NCI-H2196 treated with DMSO at 0.1 percent for 48 hours (cell line): ENCODE measurements around the gene RUVBL1.

Source experiments
- DNase-seq: peaks from one replicate; lab custom pipeline; 2025; ENCODE audit not compliant: unreplicated experiment; lab: John Stamatoyannopoulos, UW

RUVBL1 gene

DNA sequence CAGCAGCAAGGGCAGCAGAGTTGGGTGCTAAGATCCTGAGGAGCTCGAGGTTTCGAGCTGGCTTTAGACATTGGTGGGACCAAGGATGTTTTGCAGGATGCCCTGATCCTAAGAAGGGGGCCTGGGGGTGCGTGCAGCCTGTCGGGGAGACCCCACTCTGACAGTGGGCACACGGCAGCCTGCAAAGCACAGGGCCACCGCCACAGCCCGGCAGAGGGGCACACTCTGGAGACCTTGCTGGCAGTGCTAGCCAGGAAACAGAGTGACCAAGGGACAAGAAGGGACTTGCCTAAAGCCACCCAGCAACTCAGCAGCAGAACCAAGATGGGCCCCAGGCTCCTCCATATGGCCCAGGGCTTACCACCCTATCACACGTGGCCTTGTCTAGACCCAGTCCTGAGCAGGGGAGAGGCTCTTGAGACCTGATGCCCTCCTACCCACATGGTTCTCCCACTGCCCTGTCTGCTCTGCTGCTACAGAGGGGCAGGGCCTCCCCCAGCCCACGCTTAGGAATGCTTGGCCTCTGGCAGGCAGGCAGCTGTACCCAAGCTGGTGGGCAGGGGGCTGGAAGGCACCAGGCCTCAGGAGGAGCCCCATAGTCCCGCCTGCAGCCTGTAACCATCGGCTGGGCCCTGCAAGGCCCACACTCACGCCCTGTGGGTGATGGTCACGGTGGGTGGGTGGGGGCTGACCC is 52.6 kb downstream of the RUVBL1 start:
- DNase-seq: no peak

DNA sequence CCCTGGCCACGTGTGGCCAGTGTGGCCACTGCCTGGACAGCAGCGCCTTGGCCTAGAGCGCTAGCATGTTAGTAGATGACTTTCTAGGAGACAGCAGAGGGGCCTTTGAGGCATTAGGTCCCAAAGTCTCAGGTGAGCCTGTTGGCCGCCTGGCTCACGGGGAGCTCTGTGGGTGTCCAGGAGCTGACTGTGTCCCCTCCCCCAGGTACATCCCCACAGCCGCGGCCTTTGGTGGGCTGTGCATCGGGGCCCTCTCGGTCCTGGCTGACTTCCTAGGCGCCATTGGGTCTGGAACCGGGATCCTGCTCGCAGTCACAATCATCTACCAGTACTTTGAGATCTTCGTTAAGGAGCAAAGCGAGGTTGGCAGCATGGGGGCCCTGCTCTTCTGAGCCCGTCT is 54.3 kb downstream of the RUVBL1 start:
- DNase-seq: no peak

DNA sequence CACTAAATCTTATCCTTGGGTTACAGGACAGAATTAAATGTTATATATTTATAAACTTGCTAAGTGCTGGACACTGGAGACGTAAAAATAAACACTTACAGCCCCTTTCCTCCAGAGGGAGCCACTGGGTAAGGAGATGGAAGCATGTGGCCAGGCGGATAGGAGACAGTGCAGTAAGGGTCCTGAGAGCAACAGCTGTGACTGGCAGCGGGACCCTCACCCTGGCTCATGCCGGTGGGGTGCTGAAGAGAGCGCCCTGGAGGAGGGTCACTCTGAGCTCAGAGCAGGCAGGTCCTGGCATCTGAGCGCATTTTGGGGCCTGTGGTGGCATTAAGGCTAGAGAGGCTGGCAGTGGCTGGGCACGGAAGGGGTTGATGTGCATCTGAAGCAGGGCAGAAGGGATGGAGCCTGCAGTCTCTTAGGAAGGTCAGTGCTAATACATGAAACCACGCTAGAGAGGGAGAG is 55.4 kb downstream of the RUVBL1 start:
- DNase-seq: peak; percentile 32

DNA sequence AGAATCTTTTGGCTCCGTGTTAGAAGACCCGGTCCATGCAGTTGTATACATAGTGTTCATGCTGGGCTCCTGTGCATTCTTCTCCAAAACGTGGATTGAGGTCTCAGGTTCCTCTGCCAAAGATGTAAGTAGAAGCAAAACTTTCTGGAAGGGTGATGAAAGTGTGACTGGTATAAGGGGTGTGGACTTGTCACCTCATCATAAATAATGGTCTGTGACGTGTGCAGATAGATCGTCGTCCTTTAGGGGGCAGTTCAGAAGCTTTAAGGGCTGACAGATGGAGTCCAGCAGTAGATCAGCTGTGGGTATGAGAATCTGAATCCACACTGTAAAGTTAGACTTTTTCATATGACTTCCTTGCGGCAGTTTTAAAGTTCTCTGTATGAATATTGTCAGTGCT is 56.1 kb downstream of the RUVBL1 start:
- DNase-seq: no peak

DNA sequence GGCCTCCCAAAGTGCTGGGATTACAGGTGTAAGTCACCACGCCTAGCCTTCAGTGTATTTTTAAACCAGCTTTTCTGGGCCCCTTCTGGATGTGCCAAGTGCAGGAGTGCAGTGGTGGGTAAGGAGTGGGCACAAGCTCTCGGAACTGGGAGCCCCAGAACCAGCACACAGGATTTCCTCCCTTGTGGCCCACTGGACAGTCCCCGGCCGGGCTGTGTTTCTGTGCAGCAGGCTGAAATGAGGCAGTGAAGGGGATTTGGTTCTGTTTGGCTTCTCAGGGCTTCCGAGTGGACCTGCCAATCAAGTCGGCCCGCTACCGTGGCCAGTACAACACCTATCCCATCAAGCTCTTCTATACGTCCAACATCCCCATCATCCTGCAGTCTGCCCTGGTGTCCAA is 56.9 kb downstream of the RUVBL1 start:
- DNase-seq: no peak

DNA sequence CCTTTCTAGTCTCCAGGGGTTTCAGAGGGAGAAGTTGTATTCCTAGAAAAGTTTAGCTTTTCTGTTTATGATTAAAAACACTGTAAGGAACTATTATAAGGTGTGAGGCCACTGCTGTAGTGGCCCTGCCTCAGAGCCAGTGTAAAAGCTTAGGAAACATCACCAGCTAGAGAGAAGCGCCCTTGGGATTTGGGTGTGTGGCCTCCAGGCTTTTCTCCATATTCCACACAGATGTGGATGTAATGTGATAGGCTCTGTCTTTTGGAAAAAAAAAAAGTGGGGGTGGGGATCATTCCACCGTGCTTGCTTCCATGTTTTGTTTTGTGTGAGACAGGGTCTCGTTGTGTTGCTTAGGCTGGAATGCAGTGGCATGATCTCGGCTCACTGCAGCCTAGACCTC is 57.5 kb downstream of the RUVBL1 start:
- no peak for DNase-seq

DNA sequence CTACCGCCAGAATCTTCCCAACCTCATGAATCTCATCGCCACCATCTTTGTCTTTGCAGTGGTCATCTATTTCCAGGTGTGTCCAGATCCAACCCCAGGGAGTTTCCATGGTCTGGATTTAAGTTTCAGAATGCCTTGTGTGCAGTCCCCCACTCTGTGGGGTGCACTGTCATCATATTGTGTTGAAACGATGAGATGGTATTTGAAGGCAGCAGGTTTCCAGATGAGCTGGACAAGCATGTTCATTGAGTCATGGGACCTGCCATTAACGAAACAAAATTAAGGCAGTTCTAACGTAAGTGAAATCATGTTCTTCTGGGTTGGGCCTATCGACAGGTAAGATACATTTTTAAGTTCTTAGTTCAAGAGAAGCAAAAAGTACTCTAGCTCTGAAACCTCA is 58.6 kb downstream of the RUVBL1 start:
- no peak for DNase-seq

DNA sequence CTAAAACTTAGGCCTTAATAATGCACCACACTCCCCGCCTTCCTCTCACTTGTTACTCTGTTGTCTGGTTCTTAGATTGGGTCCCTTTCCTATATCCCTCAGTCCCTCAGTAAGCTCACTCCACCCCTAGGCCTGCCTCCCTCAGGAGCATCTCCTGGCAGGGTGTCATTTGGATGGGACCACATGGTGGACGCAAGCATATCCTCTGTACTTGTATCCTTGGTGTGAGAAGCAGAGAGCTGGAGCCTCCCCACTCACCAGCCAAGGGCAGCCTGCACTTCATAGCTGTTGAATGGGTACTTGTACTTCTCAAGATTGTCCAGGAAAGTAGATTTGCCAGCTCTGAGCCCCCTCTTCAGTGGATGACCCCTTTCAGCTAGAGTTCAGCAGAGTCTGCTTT is 59.7 kb downstream of the RUVBL1 start:
- no peak for DNase-seq

DNA sequence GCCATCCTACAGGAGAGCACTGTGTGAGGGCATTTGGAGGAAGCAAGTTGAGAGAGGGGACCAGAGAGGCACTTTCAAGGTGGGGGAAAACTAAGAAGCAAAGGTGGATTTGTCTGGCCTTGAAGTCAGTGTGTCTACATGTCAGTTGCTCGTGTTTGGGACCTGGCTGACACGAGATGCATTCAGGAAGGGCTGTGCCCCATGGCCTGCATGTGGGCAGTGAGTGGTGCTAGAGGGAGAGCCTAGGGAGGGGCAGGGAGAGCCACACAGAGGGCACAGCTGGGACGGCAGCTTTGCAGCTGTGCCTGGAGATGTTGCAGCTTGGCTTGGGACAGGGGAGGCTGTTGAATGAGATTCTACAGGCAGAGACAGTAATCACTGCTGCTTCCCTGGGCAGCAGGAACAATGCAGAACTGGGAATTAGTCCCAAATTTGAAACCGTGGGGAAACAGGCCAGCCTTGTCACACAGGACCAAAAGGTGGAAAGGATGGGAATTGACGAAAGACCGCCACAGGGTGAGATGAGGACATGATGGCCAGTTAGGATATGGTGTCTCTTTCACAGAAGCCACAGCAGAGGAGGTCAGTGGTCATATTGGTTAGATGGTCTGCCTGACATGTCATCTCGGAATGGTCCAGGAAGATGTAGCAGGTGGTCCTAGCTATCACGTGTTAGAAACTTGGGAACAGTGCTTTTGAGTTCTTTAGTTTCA is 61.4 kb downstream of the RUVBL1 start:
- DNase-seq: no peak

DNA sequence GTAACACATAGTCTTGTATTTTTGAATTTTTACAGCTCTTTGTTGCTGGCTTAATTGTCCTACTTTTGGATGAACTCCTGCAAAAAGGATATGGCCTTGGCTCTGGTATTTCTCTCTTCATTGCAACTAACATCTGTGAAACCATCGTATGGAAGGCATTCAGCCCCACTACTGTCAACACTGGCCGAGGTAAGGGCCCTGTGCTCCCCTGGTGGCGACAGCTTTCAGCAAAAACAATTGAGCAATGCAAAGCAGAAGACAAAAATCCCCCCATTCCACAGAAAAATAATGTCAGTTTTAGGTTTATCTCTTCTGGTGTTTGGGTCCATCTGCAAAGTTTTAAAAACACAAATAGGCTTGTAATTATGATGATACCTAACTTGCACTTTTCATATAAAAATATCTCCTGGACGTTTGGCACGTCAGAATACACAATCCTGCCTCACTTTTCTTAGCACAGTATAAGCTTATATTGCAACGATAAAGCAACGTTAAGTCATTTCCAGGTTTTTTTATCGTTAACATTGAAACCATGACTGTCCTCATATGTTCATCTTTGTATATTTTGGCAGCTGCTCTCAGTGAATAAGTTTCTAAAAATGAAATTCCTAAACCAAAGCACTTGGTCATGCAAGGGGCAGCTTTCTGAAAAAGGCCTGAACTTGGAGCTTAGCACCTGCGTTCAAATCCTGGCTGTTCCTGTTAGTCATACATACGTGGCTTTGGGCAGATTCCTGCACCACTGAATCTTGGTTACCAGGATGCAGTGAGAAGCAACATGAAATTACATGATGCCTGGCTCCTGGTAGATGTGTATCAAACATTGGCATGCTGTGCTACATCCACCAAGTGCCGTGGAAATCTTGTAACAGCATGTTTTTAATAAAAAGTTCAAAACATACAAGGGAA is 62.9 kb downstream of the RUVBL1 start:
- DNase-seq: no peak

DNA sequence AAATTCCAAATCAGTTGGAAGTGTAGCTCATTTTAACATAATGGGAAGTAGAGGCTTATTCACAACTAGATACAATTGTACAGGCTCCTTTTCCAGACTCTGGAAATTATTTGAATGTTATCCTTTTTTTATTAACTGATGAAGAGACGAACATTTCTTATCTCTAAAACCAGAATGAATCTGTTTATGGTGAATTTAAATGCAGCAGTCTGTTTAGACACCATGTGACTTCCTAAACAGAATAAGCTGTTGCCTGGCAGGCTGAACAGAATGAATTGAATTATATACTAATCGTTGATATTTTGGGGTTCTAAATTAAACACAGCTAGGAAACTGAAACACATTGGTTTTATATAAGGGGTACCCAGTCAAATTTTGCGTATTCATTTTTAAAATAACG is 67.4 kb downstream of the RUVBL1 start:
- no peak for DNase-seq

DNA sequence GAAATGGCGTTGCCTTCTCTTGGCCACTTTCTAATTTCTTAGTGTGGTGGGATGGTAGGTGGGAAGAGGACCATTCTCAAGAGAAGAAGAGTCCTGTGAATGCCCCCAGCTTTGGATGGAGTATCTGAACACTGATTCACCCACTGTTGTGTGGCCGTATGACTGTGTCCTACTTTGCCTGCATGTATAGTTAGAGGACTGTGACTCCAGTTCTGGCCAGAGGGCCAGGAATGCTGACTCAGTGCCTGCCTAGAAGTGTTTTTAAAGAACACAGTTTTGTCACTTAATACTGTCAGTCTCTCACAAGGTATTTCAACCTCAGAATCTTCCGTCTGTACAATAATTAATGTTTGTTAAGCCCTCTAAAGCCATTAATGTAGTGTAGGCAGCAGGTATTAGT is 69.2 kb downstream of the RUVBL1 start:
- no peak for DNase-seq

DNA sequence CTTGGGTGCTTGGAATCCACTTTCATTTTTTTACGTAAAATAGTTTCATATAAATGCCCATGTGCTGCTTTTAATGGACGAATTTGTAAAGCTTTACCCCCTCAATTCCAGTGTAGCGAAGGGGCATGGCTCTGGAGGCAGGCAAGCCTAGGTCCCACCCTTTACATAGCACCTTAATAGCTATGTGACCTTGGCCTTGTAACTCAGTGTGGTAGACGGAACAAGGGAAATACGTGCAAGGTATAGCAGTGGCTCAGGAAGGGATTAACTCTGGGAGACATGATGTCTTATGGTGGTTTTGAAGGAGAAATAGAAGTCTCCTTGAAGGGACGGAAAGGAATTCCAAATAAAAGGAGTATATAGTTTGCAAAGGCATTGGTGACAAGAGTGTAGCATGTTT is 70.0 kb downstream of the RUVBL1 start:
- no peak for DNase-seq

DNA sequence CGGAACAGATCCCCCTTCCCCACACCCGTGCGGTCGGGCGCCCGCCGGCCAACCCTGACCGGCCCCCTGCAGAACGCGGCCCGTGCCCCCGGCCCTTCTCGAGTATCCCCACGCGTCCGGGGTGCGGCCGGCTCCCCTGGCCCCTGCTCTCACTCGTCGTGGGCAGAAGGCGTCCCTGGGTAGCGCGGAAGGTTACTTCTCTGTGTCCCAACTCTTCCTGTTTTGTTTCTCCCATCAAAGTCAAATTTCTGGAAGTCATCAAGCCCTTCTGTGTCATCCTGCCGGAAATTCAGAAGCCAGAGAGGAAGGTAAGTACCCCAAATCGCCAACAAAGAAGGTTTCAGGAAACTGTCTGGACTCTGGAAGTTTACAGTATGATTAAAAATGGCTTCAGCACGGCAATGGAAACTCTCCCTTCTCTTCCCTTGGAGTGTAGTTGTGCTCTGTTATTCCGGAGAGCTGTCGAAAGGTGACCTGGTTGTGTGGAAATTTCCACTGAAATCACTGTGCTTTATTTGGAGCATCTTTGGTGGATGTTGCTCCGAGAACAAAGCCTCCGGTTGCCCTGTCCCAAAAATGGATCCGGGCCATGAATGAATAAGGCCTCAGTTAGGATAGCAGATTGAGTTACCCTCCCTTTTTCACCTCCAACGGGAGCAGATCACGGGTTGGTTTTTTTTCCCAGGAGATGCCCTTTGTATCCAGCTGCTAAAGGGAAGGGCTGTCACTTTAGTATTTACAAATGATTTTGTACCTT is 70.8 kb downstream of the RUVBL1 start:
- DNase-seq: no peak

DNA sequence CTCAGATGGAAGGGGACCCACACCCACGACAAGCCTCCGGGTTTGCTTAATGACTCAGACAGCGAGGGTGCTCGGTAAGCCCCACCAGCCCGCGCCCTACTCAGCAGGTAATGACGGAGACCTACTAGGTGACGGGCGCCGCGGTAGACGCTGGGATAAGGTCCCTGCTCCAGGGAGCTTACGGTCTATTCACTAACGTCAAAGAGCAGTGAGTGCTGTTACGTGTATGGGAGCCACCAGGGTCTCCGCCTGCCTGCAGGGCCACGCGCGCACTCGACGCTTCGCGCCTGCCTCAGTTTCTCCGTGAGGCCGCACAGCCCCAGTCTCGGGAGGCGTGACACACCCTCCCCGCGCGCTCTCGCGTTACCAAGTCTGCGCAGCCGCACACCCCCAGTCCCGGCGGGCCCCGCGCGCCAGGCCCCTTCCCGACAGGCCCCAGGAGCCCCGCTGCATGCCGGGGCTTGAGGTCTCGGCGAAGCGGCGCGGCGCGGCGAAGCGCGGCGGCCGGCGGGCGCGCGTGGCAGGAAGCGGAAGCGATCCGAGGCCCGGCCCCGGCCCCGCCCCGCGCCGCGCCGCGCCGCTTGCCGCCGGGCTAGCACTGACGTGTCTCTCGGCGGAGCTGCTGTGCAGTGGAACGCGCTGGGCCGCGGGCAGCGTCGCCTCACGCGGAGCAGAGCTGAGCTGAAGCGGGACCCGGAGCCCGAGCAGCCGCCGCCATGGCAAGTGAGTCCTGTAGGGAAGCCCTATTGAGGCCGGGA is 71.6 kb downstream of the RUVBL1 start, which contains the start of gene SEC61A1:
SEC61A1 (plus strand) TSS at position 601 of the 758 bp plus-strand sequence; CDS start at position 717, 116 bp downstream.
- DNase-seq: peak; percentile 91

DNA sequence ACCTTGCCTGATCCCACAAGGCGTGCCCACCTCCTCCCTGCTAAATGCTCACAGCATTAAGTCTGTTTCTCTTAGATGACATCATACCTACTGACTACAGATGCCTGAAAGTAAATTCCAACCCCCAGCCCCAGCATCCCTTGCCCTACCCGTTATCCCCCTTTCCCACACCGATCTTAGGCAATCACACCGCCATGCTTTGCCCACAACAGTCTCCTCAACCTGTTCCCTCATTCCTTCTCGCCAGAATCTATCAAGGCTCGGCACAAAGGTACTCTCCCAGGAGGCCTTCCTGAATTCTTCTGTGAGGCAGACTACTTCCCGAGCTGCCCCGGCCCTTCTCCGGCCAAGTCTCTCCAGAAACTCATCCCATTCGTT is 72.2 kb downstream of the RUVBL1 start:
- no peak for DNase-seq

DNA sequence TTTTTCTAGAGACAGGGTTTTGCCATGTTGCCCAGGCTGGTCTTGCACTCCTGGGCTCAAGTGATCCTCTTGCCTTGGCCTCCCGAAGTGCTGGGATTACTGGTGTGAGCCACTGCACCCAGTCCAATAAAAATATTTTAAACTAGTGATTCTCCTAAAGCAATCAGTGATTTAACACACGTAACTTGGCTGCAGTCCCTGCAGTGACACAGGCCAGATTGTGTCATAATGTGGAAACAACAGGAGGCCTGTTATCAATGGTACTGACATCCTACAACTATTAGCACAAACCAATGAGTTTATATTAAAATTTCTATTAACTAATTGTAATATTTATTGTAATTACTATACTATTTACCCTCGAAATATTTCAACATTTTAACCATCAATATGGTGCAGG is 73.0 kb downstream of the RUVBL1 start:
- no peak for DNase-seq

DNA sequence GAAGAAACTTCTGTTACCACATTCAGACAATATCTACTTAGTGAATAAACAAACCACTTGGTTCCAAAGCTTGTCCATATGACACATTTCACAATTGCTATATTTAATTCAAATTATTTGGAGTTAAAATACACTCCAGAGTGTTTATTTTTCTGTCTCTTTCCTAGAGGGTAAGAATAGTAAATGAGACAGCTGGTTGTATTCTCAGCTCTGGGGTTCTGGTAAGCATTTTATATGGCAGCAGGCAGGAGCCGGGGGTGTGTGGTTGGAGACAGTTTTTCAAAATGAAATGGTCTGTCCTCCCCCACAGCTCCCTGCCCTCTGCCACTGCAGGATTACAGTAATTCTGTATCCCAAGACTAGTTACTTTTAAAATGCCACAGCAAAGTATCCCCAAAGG is 82.3 kb downstream of the RUVBL1 start:
- no peak for DNase-seq

DNA sequence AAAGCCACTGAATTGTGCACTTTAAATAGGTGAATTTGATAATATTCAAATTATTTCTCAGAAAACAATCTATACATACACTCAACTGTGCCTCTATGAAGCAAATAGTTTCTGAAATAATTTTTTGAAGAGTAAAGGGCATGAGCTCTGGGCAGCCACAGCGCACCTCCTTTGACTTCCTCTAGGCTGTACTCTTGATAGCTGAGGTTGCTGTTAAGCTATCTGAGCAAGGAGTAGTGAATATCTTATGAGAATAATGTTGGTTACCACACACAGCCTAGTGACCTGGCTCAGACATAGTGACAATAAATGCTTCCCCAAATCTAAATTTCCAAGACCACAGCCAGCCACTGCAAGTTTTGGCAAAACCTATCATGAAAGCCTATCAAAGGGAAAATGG is 83.0 kb downstream of the RUVBL1 start:
- no peak for DNase-seq

DNA sequence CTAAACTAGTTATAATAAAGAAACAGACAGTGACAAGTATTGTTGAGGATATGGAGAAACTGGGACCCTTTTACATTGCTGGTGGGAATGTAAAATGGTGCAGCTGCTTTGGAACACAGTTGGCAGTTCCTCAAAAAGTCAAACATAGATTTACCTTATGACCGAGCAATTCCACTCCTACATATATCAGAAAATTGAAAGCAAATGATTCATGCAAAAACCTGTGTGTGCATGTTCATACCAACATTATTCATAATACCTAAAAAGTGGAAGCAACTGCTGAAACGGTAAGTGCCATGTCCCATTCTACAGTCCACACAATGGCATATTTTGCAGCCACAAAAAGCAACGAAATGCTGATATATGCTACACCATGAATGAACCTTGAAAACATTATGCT is 83.6 kb downstream of the RUVBL1 start:
- DNase-seq: no peak
